ENCODE measurements around the gene RHBDL1.
A peak's percentile ranks its signal among the peaks of the same experiment; 100 is the strongest.

The RHBDL1 gene

DNA sequence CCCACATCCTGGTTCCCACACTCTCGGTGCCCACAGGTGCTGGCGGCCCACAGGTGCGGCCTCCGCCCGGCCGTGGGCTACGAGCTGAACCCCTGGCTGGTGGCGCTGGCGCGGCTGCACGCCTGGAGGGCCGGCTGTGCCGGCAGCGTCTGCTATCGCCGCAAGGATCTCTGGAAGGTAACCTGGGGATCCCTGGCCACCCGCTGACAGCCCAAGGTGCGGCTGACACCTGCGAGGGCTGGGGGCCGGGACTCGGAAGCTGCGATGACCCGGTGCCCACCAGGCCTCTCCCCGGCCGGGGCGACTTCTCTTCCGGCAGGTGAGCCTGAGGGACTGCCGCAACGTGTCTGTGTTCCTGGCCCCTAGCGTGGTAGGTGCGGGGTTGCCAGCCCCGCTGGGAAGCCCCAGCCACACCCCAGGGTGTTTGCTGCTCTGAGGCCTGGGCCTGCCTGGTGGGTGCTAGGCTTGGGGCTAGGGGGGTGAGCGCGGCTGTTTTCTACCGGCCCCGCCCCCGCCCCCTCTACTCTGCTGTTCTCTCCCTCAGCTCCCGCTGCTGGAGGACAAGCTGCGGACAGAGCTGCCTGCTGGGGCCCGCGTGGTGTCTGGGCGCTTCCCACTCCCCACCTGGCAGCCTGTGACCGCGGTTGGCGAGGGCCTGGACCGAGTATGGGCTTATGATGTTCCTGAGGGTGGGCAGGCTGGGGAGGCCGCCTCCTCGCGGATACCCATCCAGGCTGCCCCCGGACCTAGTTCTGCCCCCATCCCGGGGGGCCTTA lies 46.5 kb downstream of the RHBDL1 start:
- DNase-seq = no peak

- no peak for DNase-seq
Measured at GRCh38 chr16:722835-723633, 47.6 kb downstream of the RHBDL1 start.

DNA sequence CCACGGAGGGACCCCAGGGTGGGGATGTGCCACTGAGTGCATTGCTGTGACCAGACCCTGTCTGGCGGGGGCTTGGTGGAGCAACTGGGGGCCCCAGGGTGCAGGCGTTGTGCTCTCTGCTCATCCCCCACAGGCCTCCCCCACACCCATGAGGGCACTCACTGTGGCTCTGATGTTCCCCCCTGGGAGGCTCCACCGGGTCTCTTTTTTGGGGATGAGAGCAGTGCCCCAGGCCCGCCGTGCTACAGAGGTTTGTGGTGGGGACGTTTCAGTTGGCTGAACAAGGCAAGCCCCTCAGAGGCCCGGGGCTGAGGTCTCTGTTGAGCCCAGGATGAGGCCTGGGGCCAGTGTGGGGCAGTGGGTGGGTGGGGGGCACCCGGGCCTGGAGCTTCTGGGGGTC lies 48.2 kb downstream of the RHBDL1 start:
- DNase-seq = no peak

DNA sequence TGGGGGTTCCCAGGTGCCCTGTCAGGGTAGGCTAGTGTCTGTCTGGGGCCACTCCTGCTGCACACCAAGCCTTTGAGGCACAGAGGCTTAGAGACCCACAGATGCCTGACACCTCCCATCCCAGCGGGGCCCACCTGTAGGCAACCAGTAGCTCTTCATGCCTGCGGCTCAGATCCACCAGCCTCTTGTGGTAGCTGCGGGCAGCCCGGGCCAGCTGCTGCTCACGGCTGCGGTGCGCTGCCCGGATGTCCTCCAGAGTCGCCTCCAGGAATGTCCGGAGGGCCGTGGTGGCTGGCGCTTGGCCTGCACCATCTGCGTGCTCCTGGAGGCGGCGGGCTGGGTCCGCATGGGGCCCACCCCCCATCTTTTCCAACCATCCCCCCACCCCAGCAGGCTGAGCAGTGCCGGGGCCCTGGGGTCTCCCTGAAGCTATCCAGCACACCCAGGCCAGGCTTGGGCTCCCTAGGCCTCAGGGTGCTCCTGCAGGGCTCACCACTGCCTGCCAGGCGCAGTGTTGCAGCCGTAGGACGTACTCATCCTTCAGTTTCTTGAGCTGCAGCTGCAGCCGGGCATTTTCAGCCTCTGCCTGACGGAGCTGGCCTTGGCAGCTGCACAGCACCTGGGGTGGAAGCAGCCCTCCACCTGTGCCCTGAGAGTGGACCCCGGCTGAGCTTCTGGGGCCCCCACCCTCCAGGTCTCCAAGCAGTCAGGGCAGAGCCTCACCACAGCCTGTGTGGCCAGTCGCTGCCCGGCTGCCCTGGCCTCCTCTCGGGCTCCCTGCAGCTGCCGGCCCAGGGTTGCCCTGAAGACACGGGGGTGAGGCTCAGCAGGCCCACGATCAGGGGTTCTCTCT lies 48.9 kb downstream of the RHBDL1 start:
- DNase-seq = no peak

DNA sequence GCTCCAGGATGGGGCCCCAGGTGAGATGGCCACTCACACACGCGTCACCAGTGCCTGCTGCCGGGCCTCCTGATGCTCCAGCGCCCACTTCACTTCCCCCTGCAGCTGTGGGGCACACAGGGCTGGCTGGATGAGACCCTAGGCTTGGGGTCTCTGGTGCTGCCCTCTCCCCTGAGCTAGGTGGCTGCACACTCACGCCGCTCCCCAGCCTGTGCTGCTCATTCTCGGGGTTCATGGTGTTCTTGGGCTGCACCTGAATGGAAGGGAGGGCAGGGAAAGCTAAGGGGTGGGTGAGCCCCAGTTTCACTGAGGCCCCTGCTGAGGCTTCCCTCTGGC lies 49.5 kb downstream of the RHBDL1 start:
- DNase-seq = no peak

- no peak for DNase-seq
Measured at GRCh38 chr16:725463-726187, 50.2 kb downstream of the RHBDL1 start.

DNA sequence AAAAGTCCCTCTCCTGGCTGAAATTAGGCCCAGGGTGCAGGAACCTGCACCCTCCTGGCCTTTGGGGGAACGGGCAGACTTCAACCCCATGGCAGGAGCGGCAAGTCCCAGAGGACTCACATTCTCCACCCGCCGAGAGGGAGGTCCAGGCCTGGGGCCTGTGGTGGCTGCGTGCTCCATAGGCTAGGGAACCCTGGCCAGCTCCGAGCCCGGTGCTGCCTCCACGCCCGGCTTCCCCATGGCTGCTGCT lies 50.6 kb downstream of the RHBDL1 start:
- DNase-seq = no peak

DNA sequence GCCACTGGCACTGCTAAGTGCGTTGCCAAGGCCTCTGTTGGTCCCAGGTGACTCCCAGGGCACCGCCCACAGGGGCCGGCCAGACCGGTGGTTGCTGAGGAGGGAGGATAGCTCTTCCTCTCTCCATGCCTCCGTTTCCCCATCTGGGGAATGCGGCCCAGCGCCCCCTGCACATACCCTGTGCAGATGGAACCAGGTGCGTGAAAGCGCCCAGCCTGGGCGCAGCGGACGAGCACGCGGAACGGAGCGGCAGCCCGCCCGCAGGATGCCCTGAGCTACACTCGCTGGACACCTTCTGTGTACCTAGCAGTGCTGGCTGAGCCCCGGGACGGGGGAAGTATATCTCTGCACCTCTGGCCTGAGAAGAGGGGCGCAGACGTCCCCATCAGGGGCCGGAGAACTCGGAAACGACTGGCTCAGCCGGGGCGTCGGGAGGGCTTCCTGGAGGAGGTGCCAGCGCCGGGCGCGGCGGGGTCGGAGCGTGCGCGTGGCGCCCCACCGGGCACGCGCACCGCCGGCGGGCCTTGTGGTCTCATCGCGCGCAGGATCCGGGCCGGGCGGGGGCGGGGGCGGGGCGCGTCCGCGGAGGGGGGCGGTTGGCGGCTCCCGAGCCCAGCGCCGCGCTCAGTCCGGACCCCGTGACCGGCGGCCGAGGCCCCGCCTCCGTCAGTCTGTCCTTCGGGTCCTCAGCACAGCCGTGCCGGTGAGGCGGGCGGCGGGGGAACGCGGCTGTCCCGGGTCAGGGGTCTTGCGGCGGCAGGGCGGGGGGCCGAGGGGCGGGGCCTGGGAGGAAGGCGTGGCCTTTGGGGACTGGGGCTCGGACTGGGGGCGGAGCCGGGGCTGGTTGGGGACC lies 51.2 kb downstream of the RHBDL1 start, which contains the start of the genes CCDC78 and HAGHL:
Gene CCDC78 (minus strand): TSS at position 6 of the 853 bp plus-strand sequence. CDS start 76 bp downstream, outside the sequence.
Gene HAGHL (plus strand): TSS at position 669 of the 853 bp plus-strand sequence. CDS start 404 bp downstream, outside the sequence.
- DNase-seq = peak in 4 of 5 experiments; percentile 39 to 64 (median 52)

DNA sequence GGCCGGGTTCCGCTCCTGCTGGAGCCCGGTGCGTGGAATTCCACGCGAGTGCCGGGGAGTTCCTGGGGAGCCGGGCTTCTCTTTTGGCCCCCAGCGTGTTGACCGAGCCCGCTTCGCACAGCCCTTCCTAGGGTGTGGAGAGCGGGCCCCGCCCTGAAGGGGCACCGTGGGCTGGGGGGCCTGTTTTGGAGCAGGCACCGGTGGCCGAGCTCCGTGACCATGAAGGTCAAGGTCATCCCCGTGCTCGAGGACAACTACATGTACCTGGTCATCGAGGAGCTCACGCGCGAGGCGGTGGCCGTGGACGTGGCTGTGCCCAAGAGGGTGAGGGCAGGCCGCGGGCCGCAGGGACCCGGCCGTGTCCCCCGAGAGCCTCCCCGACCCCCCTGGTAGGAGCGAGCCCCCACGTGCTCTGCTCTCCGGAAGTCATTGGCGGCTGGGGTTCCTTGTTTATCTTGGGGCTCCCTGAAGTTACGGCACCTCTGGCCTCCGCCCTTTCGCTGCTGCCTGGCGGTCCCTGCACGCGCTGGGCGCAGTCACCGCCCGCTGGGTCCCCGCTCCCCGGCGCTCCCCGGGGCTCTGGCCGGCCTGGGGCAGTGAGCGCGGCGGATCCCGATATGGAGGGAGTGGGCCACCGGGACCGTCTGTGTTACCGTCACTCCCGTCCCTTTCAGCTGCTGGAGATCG lies 52.0 kb downstream of the RHBDL1 start:
- peak in 1 of 5 experiments; percentile 37 for DNase-seq

All from T-helper 2 cell (primary cell).